Suprapubic skin (tissue), 4 donors: Measurements from ENCODE around the gene NDUFB5. TPM values are rescaled to one million over a fixed set of nuclear protein-coding genes. Genes with fewer than 3 reads are reported as not detected.

ENCODE experiments used
- DNase-seq, 2 donors: peaks; one replicate each; pipeline ENCODE4 v3.0.0-alpha.2; 2019; ENCODE audit warnings: low spot score in 2 of 2
- H3K27ac ChIP-seq: fragments of 200-600 bp; sonication (generic); one replicate; pipeline ENCODE4 v1.5.1; 2019
- H3K27me3 ChIP-seq: fragments of 200-600 bp; sonication (generic); one replicate; pipeline ENCODE4 v1.5.1; 2019
- H3K36me3 ChIP-seq: fragments of 200-600 bp; sonication (generic); one replicate; pipeline ENCODE4 v1.5.1; 2019
- H3K4me1 ChIP-seq: fragments of 200-600 bp; sonication (generic); one replicate; pipeline ENCODE4 v1.5.1; 2019
- H3K4me3 ChIP-seq: fragments of 200-600 bp; sonication (generic); one replicate; pipeline ENCODE4 v1.5.1; 2019; ENCODE audit warnings: mild to moderate bottlenecking
- H3K9me3 ChIP-seq: fragments of 200-600 bp; sonication (generic); one replicate; pipeline ENCODE4 v1.5.1; 2019
- CTCF ChIP-seq, 2 donors: fragments of 200-600 bp in 1 of 2; fragments of 450-650 bp in 1 of 2; sonication (generic) in 1 of 2; IDR thresholded peaks; one replicate each; pipeline ENCODE4 v1.5.1; 2016 to 2019; ENCODE audit warnings: antibody characterized with exemption in 2 of 2, mild to moderate bottlenecking in 1 of 2, moderate library complexity in 1 of 2
- EP300 ChIP-seq: sonication (generic); formaldehyde crosslinking; IDR thresholded peaks from one replicate; pipeline ENCODE4 v1.6.1; 2017; ENCODE audit warnings: antibody characterized with exemption
- POLR2A ChIP-seq, 2 donors: fragments of 450-650 bp; IDR thresholded peaks; one replicate each; pipeline ENCODE4 v1.6.1; 2017; ENCODE audit warnings: antibody characterized with exemption in 2 of 2, mild to moderate bottlenecking in 2 of 2, moderate library complexity in 2 of 2
- POLR2AphosphoS5 ChIP-seq, 3 donors: sonication (generic); formaldehyde crosslinking; IDR thresholded peaks; one replicate each; pipeline ENCODE4 v1.6.1; 2017; ENCODE audit warnings: antibody characterized with exemption in 3 of 3
- WGBS: methylation state at CpG from one replicate; pipeline ENCODE4 v1.1.5; 2018; 5-methylcytosine and 5-hydroxymethylcytosine counted together
- total RNA-seq, 4 donors: library from RNA; depleted of rRNA; stranded (reverse); fragments of >200 nt; gene quantifications; one replicate each; pipeline ENCODE4 v1.1.0, GENCODE V29; 2016

The NDUFB5 gene
- total RNA-seq, 4 donors from 2014 or later: 44.8 to 75.9 (median 60.9) TPM

GRCh38 chr3:179668429-179668828, 63.8 kb downstream of the NDUFB5 start:
- no peak for DNase-seq
- no peaks in the 10 kb centered on the region for H3K36me3 ChIP-seq
- WGBS: 90% methylated on average over 1 of the region's 1 CpG
- TF ChIP-seq POLR2A (IDR thresholded peaks at IDR 0.05) (no peak), POLR2AphosphoS5 (IDR thresholded peaks at IDR 0.05) (no peak), EP300 (no peak), CTCF (IDR thresholded peaks at IDR 0.05) (no peak)
- H3K27ac ChIP-seq: no peak overlapping the region
- no peaks in the 10 kb centered on the region for H3K27me3 ChIP-seq
- peaks cover 12% of the 10 kb centered on the region for H3K4me1 ChIP-seq
- H3K4me3 ChIP-seq: no peak overlapping the region
- H3K9me3 ChIP-seq: no peaks in the 10 kb centered on the region

- peaks cover 12% of the 10 kb centered on the region for H3K4me1 ChIP-seq
- no peaks in the 10 kb centered on the region for H3K9me3 ChIP-seq
- no peaks in the 10 kb centered on the region for H3K27me3 ChIP-seq
- H3K4me3 ChIP-seq: no peak overlapping the region
- DNase-seq: no peak
- TF ChIP-seq EP300 (no peak), POLR2AphosphoS5 (IDR thresholded peaks at IDR 0.05) (no peak), CTCF (IDR thresholded peaks at IDR 0.05) (no peak), POLR2A (IDR thresholded peaks at IDR 0.05) (no peak)
- no peaks in the 10 kb centered on the region for H3K36me3 ChIP-seq
- 87% methylated on average over 8 of the region's 8 CpGs for WGBS
- no peak overlapping the region for H3K27ac ChIP-seq
These were observed 65.7 kb downstream of the NDUFB5 start for GRCh38 chr3:179670311-179670710.

DNA sequence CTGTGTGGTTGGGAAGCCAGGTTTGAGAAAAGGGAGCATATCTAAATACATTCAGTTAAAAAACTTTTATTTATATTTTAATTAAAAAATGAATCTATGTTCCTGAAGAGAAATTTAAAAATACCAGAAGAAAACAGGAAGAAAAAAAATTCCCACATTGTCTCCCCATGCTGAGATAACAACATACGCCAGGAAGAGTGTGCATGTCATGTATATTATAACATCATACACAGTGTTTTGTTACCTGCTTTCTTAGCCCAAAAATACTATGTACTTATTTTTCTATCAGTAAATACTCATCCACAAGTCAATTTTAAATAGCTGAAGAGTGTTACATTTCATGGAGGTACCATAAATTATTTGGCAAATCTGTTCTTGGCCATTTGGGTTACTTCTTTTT, 66.7 kb downstream of the NDUFB5 start:
- no peak overlapping the region for H3K4me3 ChIP-seq
- no peaks in the 10 kb centered on the region for H3K36me3 ChIP-seq
- DNase-seq: no peak
- H3K4me1 ChIP-seq: peaks cover 9% of the 10 kb centered on the region
- H3K9me3 ChIP-seq: no peaks in the 10 kb centered on the region
- H3K27me3 ChIP-seq: no peaks in the 10 kb centered on the region
- TF ChIP-seq CTCF (IDR thresholded peaks at IDR 0.05) (no peak), POLR2A (IDR thresholded peaks at IDR 0.05) (no peak), POLR2AphosphoS5 (IDR thresholded peaks at IDR 0.05) (no peak)
- 92% methylated on average over 1 of the region's 1 CpG for WGBS
- no peak overlapping the region for H3K27ac ChIP-seq

GRCh38 chr3:179671747-179672242, 67.2 kb downstream of the NDUFB5 start:
- Histone ChIP-seq H3K9me3 (no peaks in the 10 kb centered on the region), H3K4me1 (peaks cover 6% of the 10 kb centered on the region), H3K4me3 (no peak overlapping the region), H3K36me3 (no peaks in the 10 kb centered on the region), H3K27me3 (no peaks in the 10 kb centered on the region), H3K27ac (no peak overlapping the region)
- WGBS: 78% methylated on average over 15 of the region's 15 CpGs
- no peak for TF ChIP-seq POLR2AphosphoS5 (IDR thresholded peaks at IDR 0.05)
- no peak for TF ChIP-seq POLR2A (IDR thresholded peaks at IDR 0.05)
- no peak for TF ChIP-seq CTCF (IDR thresholded peaks at IDR 0.05)
- TF ChIP-seq EP300: no peak
- no peak for DNase-seq

DNA sequence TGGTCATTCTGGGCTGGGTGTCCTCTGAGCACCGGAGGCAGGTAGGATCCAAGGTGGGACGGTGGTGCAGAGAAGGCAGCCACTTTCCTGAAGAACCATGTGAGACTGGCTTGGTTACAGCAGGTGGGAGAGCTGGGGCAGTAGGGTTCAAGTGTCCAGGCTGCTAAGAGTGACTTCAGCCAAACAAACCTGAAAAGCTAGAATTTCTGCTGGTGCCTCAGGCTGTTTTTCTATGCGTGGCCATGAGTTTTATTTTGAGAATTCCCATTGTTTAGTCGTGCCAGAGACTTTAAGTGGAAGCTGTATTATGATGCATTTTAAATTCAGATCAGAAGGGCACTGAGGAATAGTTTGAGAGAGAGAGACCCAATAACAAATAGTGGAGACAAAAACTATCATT, 68.3 kb downstream of the NDUFB5 start:
- WGBS: 49% methylated on average over 4 of the region's 4 CpGs
- no peak for DNase-seq
- peaks cover 6% of the 10 kb centered on the region for H3K4me1 ChIP-seq
- no peaks in the 10 kb centered on the region for H3K9me3 ChIP-seq
- no peak overlapping the region for H3K27ac ChIP-seq
- no peak overlapping the region for H3K4me3 ChIP-seq
- no peak for TF ChIP-seq POLR2AphosphoS5 (IDR thresholded peaks at IDR 0.05)
- no peak for TF ChIP-seq EP300
- no peak for TF ChIP-seq POLR2A (IDR thresholded peaks at IDR 0.05)
- no peak for TF ChIP-seq CTCF (IDR thresholded peaks at IDR 0.05)
- no peaks in the 10 kb centered on the region for H3K27me3 ChIP-seq
- no peaks in the 10 kb centered on the region for H3K36me3 ChIP-seq
